Effector CD8-positive, alpha-beta T cell (primary cell): ENCODE data around the gene SIAH3.
"Not testable (repeated sequence)": the region's sequence is repeated elsewhere in the genome, so short reads cannot be mapped to it uniquely, and the experiment has no call there.

Source experiments
- DNase-seq: peaks from one replicate; lab custom pipeline; 2025; lab: John Stamatoyannopoulos, UW

Gene SIAH3

DNA sequence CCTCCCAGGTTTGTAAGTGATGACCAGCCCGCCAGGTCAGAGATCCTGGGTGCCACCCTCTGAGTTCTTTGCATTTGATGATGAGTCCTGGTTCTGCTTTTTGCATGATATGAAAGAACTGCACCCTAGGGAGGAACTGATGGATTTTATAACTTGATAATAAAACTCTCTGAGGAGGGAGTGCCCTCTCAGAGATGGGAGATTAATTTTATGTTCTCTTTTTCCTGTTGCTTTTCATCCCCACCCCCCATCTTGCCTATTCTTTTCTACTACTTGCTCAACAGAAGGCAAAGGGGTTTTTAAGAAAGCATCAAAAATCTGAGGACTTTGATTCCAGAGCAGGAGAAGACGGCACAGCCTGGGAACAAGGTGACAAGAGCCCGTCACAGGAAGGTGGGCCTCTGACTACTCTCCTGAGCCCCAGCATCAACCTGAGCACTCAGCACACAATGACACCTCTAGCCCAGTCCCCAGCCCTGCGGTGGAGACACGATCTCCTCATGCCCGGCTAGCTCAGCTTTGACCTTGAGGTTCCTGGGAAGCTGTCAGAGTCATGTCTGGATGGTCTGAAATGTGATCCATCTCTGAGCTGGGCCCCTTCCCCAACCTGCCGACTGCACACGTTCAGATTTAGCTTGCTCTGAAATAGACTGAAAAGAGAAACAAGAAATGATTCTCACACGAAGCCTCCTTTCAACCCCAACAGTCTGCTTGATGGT, 69.1 kb downstream of the SIAH3 start:
- DNase-seq = no peak

DNA sequence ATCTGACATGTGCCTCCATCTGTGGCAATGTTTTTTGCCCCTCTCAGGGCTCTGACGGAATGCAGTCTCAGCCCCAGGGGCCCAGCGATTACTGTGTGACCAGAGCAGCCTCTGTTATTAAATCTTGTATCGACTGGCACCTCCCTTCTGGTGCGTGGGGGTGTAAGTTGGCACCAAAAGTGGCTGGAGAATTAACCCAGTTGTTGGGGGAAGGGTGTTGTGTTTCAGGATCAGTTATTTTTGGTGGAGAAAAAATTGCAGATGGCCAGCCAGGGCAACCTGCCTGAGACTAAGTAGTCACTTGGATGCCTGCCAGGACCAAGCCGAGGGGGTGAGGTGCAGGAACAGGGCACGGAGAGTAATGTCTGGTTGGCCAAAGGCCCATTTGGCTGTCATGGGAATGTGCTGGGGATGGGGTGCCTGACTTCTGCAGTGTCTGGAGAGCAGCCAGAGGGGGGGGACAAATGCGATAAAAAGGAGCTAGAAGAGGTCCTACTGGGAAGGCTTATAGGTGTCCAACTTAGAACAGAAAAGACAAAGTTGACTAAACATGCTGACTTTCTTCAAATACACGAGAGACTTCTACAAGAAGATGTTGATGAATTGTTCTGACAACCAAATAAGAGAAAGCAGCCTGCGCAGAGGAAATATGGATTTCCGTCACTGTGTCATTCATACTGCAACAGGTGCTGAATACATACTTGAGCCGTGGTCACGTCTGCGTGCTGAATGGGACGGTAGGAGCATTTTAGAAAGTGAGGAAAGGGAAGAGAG, 69.8 kb downstream of the SIAH3 start:
- no peak for DNase-seq

DNA sequence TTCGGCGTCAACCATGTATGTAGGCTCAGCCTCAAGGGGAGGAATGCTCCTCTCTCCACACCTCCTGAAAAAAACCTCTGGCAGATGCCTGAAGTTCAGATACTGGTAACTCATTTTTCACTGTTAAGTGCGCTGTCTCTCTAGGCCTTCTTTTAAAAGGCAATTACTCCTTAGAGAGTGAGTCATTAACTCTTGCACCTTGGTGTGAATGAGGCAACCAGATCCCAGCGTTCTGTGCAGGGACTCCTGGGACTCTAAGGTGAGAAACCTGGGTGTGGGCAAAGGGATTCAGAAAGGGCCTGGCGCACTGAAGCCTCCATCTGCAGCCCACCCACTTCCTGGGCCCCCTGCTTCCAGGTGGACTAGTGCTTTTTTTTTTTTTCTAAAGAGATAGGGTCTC, 71.7 kb downstream of the SIAH3 start:
- DNase-seq = no peak

DNA sequence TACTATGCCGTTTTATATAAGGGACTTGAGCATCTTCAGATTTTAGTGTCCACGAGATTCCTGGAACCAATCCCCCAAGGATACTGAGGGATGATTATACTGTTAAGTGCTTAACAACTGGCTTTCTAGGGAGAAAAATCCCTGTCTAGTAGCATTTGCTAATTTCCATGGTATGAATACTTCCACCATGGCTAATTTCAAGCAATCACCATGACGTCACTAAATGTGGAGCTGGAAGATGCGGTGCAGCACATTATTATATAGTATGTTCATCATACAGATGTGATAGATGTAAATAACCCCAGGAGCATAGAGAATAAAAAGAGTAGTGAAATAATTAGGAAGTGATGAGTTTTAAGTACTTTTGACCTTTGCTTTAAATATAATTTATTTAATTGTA, 72.7 kb downstream of the SIAH3 start:
- no peak for DNase-seq

DNA sequence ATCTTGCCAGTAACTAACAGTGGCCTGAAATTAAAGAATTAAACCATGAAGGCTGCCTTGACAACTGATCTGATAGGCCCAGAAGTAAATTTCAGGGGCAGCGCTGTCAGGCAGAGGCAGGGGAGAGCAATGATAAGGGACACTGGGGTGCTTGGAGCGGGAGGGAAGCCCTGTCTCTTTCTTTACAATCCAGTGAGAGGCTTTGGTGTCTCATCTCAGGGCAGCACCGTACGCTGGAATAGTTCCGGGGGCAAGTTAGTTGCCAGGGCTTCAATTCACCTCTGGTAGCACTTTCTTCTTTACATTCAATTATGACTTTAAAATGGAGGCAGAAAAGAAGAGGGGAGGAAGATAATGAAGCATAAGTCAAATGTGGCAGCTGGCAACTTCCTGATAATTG, 74.8 kb downstream of the SIAH3 start:
- no peak for DNase-seq

DNA sequence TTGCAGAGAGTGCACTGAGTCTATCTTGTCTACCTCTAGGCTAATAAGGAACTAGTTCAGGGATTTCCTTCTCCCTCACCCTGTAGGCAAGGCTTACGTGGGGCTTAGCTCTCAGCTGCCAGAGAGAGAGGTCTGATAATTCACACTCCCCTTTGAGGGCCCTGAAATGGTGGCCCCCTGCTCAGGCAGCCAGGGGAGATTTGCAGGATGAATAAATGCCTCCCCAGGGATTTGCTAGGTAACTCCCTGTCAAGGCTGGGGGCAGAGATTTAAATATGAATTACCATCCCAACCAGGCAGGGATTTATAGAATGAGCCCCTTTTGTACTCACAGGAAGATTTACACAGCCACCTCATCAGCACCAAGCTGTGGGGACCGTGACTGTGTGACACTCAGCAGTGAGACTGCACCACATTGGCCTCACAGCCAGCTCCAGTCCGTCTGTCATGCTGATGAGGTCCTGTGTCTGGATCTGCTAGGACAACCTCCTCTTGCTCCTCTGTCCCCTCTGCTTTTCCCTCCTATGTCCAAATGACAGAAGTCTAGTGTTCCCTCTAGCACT, 76.1 kb downstream of the SIAH3 start:
- DNase-seq = no peak

DNA sequence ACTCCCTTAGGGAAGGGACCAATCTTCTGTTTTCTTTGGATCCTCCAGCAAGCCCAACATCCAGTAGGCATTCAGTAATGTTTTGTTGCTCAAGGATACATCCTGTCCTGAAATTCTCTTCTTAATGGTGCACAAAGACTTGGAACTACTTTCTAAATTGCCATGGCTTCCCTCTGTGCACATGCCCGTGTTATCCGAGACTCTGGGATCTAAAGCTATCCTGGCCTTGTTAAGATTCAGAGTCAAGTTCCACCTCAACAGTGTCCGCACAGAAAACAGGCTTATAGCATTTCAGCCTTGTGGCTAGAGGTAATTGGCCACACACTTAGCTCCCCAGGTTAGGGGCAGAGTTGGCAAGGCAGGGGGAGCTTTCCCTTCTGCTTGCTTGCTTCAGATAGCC, 77.6 kb downstream of the SIAH3 start:
- DNase-seq = no peak

DNA sequence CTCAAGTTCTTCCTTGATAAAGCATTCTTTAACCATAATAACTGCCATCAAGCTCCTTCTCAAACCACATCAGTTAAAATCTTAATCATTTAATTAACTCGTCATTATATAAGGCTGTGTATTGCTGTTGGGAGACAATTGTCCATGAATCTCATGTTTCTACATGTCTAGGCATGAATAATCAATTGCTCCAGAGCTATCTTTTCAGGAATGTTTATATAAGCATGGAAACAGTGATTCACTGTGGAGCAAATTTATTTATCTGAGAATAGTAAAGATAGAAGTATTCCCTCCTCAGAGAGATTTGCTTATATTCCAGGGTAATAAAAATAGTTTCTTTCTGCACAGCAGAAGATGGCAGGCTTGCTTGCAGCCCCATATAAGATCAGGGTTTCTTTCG, 78.3 kb downstream of the SIAH3 start:
- no peak for DNase-seq

DNA sequence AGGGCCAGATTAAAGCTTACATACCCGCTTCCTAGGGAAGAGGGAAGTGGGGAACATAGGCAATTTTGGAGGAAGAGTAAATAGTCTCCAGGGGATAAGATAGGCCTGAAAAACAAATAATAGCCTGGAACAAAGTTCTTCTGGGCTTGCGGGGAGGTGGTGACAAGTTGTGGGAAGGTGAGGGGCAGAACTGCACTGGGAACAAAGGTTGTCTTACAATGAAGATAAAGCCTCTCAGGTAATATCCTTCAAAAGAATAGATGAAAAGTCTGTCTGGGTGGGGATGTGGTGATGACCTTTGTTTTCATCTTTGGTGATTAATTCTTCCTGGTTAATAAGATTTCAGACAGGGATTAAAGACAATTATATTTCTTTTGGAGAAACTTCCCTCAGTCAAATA, 80.7 kb downstream of the SIAH3 start:
- DNase-seq = no peak

DNA sequence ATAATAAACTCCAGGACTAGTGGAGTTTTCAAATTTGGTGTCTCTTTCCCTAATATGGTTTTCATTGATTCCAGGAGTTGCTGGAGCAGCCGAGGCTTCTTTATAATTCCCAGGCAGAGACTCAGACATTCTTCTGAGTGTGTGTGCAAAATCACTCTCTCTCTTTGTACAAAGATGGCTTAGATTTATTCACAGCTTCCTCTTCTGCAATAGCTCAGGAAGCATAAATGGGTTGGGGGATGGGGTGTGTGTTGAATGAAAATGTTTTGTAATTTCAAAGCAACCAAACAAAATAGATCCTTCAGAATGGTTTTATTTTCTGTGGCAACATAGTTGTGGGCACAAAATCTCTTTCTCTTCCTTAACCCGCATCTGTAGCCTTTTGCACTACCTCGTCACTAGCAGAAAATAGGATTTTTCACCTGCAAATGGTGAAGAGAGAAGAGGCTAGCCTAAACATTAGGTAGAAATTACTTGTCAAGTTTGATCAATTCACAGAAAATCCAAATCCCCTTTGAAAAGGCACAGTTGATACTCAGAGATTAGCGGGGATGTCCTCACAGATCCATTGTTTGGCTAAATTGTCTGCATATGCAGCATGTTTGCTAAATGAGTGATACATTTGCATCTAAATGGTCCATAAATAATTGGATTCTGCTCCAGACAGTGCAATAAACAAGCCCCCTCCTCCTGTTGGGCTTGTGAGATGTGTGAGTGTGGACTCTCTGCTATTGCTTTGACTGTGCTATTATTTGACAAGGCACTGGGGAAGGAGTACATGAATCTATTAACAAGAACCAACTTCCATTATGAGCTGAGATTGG, 82.7 kb downstream of the SIAH3 start:
- no peak for DNase-seq

DNA sequence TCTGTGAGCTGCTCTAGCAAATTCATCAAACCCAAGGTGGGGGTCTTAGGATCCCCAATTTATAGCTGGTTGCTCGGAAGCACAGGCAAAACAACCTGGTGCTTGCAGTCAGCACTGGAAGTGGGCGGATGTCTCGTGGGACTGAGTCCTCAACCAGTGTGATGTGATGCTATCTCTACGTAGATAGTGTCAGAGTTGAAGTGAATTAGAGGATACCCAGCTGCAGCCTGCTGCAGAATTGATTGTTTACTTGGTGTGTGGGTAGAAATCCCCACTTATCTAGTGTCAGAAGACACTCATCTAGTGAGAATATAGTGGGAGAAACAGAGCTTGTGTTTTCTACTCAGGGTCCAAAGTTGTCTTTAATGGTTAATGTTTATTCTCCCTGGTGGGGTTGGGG, 86.1 kb downstream of the SIAH3 start:
- DNase-seq = no peak

DNA sequence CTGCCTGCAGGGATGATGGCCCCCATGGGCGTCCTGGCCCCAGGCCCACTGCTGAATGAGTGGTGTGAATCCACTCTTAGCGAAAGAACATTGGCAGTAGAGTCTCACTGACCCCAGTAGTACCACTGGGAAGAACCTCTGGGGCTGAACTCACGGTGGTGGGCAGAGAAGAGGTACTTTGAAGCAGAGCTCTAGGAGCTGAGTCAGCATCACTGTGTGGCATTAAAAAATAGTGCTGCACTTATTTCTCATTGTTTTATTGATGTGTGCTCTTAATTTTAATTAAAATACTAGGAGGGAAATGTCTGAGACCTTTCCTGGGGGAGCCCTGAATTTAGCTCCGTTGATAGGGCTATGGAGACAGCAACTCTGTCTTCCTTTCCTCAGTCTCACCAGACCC, 88.1 kb downstream of the SIAH3 start:
- no peak for DNase-seq

DNA sequence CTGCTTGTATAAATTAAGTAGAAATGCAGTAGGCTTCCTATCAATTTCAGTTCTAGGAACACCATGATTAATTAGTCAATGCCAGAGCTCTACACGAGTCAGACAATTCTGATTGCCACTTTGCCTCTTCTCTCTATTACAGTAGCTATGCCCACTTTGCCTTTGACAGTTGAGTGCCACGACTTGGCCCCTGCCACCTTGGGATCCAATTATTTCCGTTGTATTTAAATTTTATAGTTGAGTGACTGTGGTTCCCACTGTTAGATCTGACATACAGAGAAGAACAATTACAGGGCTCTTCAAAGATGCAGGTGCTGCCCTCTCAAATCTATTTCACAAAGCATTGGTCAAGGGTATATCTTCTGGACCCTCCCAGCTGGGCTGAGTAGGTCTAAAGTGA, 94.0 kb downstream of the SIAH3 start:
- not testable (repeated sequence) for DNase-seq

DNA sequence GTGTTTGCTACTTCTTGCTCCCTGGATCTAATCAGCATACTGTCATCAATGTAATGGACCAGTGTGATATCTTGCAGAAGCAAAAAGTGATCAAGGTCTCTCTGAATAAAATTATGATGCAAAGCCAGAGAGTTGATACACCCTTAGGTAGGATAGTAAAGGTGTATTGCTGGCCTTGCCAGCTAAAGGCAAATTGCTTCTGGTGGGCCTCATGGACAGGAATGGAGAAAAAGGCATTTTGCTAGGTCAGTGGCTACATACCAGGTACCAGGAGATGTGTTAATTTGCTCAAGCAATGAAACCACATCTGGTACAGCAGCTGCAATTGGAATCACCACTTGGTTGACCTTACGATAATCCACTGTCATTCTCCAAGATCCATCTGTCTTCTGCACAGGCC, 95.1 kb downstream of the SIAH3 start:
- DNase-seq = not testable (repeated sequence)

DNA sequence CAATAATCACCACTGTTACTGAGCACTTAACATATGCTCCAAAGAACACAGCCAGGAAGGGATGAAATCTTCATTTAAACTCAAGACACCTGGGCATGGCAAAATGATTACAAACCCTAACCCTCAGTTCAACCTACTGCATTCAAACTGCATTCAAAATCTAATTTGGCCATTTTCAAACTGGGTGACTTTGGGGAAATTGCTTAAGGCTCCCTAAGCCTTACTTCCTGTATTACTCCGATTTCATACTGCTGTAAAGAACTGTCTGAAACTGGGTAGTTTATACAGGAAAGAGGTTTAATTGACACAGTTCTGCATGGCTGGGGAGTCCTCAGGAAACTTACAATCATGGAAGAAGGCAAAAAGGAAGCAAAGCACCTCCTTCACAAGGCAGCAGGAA, 99.0 kb downstream of the SIAH3 start:
- no peak for DNase-seq

DNA sequence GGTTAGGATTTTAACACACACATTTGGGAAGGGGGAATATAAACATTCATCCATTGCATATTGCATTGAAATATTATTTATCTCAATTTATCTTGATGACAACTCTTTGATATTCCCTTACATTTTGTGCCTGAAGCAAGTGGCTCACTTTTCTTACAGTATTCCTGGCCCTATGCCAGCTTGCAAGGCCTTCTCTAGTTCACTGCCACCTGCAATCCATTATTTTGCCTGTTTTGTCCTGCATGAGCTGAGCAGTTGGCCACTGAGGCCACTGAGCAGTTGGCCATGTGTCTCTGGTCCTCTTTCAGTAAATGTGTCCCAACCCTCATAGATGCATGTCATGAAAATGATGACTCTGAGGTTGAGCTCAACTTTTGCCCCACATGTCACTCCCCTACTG, 99.7 kb downstream of the SIAH3 start:
- no peak for DNase-seq

DNA sequence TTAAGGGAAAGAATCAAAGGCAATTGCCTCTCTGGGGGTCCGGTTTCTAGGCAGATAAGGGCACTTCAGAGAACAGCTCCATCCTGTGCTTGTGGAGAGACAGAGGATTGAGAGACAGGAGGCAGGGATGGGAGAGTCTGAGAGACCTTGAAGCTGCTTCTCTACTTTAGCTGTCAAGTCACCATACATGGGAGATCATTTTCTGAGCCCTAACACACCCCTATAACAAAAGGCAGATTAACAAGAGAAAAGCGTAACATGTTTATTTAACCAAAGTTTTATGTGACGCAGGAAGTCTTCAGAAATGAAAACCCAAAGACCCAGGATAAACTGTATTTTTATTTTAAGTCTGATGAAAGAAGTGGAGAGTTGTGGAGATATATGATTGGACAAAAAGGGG, 101.0 kb downstream of the SIAH3 start:
- no peak for DNase-seq

DNA sequence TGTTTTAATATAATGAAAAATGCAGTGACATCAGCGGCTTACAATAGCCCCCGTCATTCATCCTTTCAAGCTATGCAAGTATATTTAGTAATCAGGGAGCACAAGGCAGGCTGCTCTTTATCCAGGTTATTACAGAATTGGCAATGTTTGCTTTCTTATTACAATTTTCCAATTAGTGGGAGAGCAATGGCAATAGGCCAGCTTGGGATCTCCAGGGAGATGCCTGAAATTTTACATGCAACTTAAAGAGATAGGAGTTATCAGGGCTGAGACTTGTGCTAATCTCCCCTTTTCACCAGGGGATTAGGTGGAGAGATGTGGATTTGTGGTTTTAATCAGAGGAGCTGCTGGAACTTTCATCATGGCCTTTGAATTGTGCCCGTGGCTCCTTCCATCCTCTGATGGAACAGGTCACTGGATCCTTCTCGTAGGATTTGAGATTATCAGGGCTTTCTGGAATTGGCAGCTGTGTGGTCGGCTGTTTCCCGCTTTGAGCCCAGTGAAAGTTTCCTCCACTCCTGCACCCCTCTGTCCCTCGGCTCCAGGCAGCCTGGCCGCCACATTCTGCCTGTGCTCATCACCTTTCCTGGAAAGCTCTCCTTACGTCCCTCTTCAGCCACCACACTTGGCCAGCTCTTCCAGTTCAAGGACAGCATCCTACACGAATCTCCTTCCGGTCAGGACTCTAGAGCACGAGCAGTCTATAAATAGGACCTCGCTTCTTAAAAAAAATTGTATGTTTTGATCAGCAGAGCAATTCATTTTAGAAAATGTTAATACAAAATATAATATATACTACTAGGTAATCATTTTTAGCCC, 102.4 kb downstream of the SIAH3 start:
- no peak for DNase-seq

DNA sequence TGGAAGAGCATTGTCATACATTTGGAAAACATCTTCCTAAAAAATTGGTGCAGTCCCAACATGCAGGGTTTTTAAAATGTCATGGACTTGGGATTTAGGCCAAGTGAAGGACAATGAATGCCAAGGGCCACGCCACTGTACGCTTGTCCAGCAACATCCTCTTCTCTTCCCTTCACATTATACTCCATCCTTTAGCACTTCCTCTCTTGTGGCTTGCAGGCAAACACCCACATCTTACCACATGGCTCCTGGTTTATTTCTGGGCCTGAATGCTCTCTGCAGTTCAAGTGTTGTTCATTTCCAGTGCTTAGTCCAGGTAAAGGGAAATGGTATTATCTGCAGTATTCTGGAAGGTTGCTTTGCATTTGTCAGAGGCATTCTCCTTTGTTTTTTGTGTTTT, 104.5 kb downstream of the SIAH3 start:
- no peak for DNase-seq

DNA sequence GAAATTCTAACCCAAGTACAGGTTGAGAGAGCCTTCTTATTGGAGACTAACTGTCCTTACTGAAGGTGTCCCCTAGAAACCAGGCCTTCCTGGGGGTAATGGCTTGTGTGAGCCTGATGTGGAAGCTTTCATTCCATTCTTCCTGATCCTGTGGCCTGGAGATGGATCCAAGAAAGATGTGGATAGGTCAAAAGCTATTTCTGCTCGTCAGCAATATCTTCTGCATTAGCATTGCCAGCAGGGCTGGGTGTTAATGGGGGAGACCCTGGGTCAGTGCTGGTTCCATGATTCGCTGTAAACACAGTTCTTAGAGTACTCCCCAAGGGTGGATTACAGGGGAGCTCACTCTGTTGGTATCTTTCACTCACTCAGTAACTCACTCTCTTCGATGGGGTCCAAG, 106.6 kb downstream of the SIAH3 start:
- no peak for DNase-seq

DNA sequence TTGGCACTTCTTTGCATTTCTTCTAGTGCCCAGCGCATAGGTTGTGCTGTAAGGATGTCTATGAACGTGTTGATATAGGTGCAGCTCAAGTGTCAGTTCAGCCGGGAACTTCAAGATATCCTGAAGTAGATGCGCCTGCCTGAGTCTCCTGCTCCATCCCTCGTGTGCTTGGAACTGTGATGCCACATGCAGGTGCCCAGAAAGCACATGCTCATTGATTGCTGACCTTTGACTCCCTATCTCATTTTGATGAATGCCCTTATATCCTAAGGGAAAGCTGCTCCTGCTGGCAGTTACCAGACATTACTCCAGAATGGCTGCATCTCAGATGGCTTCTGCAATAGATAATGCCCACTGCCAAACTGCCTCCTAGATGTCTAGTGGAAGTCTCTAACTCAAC, 108.6 kb downstream of the SIAH3 start:
- no peak for DNase-seq

DNA sequence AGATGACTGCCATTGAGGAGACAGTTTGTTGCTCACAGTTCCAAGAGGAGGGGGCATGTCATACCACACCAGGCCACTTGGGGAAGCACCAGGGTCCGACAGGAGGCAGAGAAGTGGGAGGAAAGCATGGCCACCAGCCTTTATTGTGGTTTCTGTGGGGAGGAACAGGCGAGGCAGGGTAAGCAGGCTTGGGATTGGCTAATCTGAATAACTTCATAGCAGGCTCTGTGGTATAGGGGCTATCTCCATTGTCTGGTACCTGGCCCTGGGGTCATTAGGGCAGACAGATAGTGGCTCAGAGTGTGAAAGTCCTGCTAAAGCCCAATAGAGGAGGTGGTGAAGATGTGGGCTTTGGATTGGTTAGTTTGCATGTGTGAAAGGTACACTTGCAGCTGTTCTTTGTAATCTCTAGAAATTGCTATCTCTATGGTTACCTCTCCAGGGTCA, 114.0 kb downstream of the SIAH3 start:
- DNase-seq = no peak
